OCI-LY3 (cell line): ENCODE data around the gene ASB13.

Experiments used
- H2AFZ ChIP-seq: fragments of 200-600, 300-600 bp; shearing (Covaris generic); 2 replicates; pipeline ENCODE4 v1.6.0; 2014; ENCODE audit warnings: antibody characterized with exemption, low read depth, low read length
- H3K27ac ChIP-seq: fragments of 200-600, 300-600 bp; sonication (generic); 2 replicates; pipeline ENCODE4 v1.5.1; 2014; ENCODE audit warnings: mild to moderate bottlenecking, low read length, moderate library complexity, mixed read lengths
- H3K27me3 ChIP-seq: fragments of 200-600, 300-600 bp; sonication (generic); 2 replicates; pipeline ENCODE4 v1.6.1; 2014; ENCODE audit warnings: low read depth, low read length, mixed read lengths
- H3K36me3 ChIP-seq: fragments of 200-600, 300-600 bp; sonication (generic); replicated peaks from 2 replicates; pipeline ENCODE3; 2014; ENCODE audit warnings: low read depth, low read length, mixed read lengths
- H3K4me1 ChIP-seq: fragments of 300-600, 200-600 bp; sonication (generic); 2 replicates; pipeline ENCODE4 v1.6.1; 2014; ENCODE audit warnings: low read length, mixed read lengths
- H3K4me2 ChIP-seq: fragments of 200-600, 300-600 bp; sonication (generic); 2 replicates; pipeline ENCODE4 v1.6.1; 2014; ENCODE audit warnings: low read length, mixed read lengths
- H3K4me3 ChIP-seq: fragments of 300-600, 200-600 bp; sonication (generic); 2 replicates; pipeline ENCODE4 v1.5.1; 2014; ENCODE audit warnings: antibody characterized with exemption, mild to moderate bottlenecking, low read length, moderate library complexity
- H3K79me2 ChIP-seq: fragments of 300-600, 200-600 bp; shearing (Covaris generic); 2 replicates; pipeline ENCODE4 v1.6.1; 2014; ENCODE audit warnings: mild to moderate bottlenecking, low read length, mixed read lengths
- H3K9ac ChIP-seq: fragments of 300-600, 200-600 bp; shearing (Covaris generic); 2 replicates; pipeline ENCODE4 v1.6.0; 2014; ENCODE audit warnings: mild to moderate bottlenecking, low read length, moderate library complexity
- H3K9me3 ChIP-seq: fragments of 200-600, 300-600 bp; shearing (Covaris generic); 2 replicates; pipeline ENCODE4 v1.6.1; 2014; ENCODE audit warnings: low read length, mixed read lengths; ENCODE audit not compliant: insufficient read depth
- H4K20me1 ChIP-seq: fragments of 200-600, 300-600 bp; sonication (generic); 2 replicates; pipeline ENCODE4 v1.6.1; 2016; ENCODE audit warnings: low read length, mixed read lengths; ENCODE audit not compliant: insufficient read depth
- EZH2phosphoT487 ChIP-seq: fragments of 200-600 bp; shearing (Covaris generic); IDR thresholded peaks from 2 replicates; pipeline ENCODE4 v1.6.1; 2018; ENCODE audit warnings: antibody characterized with exemption, mixed run types, low read depth
- TF ChIP-seq, protein P1 (sequence below): fragments of 200-600, 300-600 bp; sonication (generic); IDR thresholded peaks from 2 replicates; pipeline ENCODE4 v1.5.1; 2014; ENCODE audit warnings: antibody characterized with exemption, low read length, low read depth

Gene ASB13

DNA sequence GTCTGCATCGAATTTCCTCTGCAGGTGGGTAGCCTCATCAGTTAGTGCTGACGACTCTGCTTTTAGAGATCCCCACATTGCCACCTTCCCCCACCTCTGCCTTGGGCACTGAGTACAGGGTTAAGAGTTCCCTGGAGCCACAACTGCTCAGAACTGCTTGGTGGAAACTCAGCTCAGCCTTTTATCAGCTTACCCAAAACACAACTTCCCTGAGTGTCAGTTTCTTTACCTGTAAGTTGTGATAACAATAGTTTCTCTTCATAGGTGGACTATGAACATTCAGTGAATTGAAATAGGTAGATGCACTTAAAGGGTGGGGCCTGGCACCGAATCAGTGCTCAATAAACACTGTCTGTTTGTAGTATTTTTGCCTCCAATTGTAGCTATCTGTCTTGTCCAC is 11.3 kb downstream of the ASB13 start:
- no peak overlapping the region for H3K4me2 ChIP-seq
- no peak overlapping the region for H3K27ac ChIP-seq
- H3K36me3 ChIP-seq = no peaks in the 10 kb centered on the region
- no peak overlapping the region for H2AFZ ChIP-seq
- H3K79me2 ChIP-seq = no peaks in the 10 kb centered on the region
- H3K4me1 ChIP-seq = peaks cover 8% of the 10 kb centered on the region
- H4K20me1 ChIP-seq = no peaks in the 10 kb centered on the region
- H3K4me3 ChIP-seq = no peak overlapping the region
- H3K9me3 ChIP-seq = no peaks in the 10 kb centered on the region
- no peak overlapping the region for H3K9ac ChIP-seq
- TF ChIP-seq, protein P1, sequence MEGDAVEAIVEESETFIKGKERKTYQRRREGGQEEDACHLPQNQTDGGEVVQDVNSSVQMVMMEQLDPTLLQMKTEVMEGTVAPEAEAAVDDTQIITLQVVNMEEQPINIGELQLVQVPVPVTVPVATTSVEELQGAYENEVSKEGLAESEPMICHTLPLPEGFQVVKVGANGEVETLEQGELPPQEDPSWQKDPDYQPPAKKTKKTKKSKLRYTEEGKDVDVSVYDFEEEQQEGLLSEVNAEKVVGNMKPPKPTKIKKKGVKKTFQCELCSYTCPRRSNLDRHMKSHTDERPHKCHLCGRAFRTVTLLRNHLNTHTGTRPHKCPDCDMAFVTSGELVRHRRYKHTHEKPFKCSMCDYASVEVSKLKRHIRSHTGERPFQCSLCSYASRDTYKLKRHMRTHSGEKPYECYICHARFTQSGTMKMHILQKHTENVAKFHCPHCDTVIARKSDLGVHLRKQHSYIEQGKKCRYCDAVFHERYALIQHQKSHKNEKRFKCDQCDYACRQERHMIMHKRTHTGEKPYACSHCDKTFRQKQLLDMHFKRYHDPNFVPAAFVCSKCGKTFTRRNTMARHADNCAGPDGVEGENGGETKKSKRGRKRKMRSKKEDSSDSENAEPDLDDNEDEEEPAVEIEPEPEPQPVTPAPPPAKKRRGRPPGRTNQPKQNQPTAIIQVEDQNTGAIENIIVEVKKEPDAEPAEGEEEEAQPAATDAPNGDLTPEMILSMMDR = no peak
- TF ChIP-seq EZH2phosphoT487 = no peak
- no peaks in the 10 kb centered on the region for H3K27me3 ChIP-seq

DNA sequence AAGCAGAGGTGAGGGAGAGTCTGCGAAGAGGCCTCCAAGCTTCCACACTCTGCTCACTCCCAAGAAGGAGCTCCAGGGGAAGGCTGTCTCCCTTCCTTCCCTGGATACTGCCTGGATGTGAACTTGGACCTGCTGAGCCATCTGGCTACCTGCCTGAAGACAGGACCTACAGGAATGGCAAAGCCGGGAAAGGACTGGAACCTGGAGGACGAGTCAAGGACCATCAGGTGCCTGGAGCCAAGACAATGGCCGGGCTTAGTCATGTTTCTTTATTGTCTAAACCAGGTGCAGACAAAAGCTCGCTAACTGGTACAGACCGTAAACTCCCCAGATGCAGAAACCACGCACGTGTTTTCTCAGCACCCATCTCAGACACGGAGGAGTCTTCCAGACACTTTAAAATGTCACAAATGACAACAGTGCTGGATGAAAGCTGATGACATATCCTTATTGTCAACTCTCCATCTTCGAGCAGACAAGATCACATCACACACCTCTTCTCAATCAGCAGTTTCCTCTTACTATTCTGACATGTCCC is 12.1 kb downstream of the ASB13 start:
- Histone ChIP-seq H3K9me3 (no peaks in the 10 kb centered on the region), H3K27ac (no peak overlapping the region), H3K4me1 (peaks cover under 1% of the 10 kb centered on the region), H4K20me1 (no peaks in the 10 kb centered on the region), H3K4me3 (no peak overlapping the region), H2AFZ (no peak overlapping the region), H3K9ac (no peak overlapping the region), H3K27me3 (no peaks in the 10 kb centered on the region), H3K79me2 (no peaks in the 10 kb centered on the region), H3K4me2 (no peak overlapping the region), H3K36me3 (no peaks in the 10 kb centered on the region)
- TF ChIP-seq EZH2phosphoT487 = no peak
- TF ChIP-seq, protein P1 = no peak

DNA sequence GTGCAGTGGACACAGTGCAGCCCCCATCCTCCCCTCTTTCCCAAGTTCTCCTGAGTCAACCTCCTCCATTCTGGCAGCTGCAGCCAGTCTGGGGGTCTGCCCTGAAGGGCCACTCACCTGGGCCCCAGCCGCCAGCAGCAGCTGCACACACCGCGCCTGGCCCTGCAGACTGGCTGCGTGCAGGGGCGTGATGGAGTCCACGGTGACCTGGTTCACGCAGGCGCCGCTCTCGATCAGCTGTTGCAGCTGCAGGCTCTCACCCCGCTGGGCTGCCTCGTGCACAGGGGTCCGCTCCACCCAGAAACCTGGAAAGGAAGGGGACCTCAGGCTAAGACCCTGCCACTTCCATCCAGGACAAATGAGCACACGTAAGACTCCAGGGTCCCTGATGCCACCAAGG is 13.6 kb downstream of the ASB13 start:
- H3K4me1 ChIP-seq = no peaks in the 10 kb centered on the region
- no peak overlapping the region for H3K4me2 ChIP-seq
- no peaks in the 10 kb centered on the region for H4K20me1 ChIP-seq
- no peaks in the 10 kb centered on the region for H3K36me3 ChIP-seq
- no peaks in the 10 kb centered on the region for H3K79me2 ChIP-seq
- no peak for TF ChIP-seq EZH2phosphoT487
- TF ChIP-seq, protein P1 = no peak
- no peak overlapping the region for H3K27ac ChIP-seq
- no peak overlapping the region for H3K9ac ChIP-seq
- no peak overlapping the region for H3K4me3 ChIP-seq
- no peaks in the 10 kb centered on the region for H3K27me3 ChIP-seq
- H3K9me3 ChIP-seq = no peaks in the 10 kb centered on the region
- no peak overlapping the region for H2AFZ ChIP-seq

DNA sequence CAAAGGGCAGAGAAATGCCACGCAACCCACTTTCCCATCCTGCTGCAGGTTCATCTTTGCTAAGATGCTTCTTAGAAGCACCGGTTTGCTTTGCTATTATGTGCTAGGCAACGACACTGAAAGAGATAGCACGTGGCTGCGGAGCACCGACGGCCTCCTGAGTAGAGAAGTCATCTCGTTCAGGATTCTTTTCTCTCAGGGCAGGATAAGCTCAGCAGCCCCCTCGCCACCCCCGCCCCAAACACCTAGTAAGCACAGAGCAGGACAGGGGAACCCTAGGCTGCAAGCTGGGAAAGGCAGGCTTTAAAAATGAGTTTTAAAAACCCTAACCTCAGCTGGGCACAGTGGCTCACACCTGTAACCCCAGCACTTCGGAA is 15.0 kb downstream of the ASB13 start:
- H3K4me3 ChIP-seq = no peak overlapping the region
- no peak overlapping the region for H3K27ac ChIP-seq
- no peak overlapping the region for H3K9ac ChIP-seq
- no peaks in the 10 kb centered on the region for H3K9me3 ChIP-seq
- no peaks in the 10 kb centered on the region for H3K27me3 ChIP-seq
- no peaks in the 10 kb centered on the region for H3K79me2 ChIP-seq
- no peak overlapping the region for H3K4me2 ChIP-seq
- H3K4me1 ChIP-seq = no peaks in the 10 kb centered on the region
- TF ChIP-seq EZH2phosphoT487 = no peak
- TF ChIP-seq, protein P1 = no peak
- no peak overlapping the region for H2AFZ ChIP-seq
- H4K20me1 ChIP-seq = no peaks in the 10 kb centered on the region
- H3K36me3 ChIP-seq = no peaks in the 10 kb centered on the region
